GM23248 (cell line): Measurements from ENCODE around the gene AKAP9. TPM values are rescaled to one million over a fixed set of nuclear protein-coding genes. Genes with fewer than 3 reads are reported as not detected.

Experiments used
- DNase-seq: peaks from one replicate; pipeline ENCODE4 v3.0.0-alpha.2; 2015
- H2AFZ ChIP-seq: fragments of 200-600 bp; sonication (generic); 2 replicates; pipeline ENCODE4 v1.6.1; 2016; ENCODE audit warnings: antibody characterized with exemption
- H3F3A ChIP-seq: fragments of 200-600 bp; sonication (generic); 2 replicates; pipeline ENCODE4 v1.6.1; 2016; ENCODE audit warnings: mild to moderate bottlenecking, antibody characterized with exemption, mixed run types; ENCODE audit not compliant: insufficient read depth
- H3K27ac ChIP-seq: fragments of 200-600 bp; sonication (generic); 2 replicates; pipeline ENCODE4 v1.5.1; 2016; ENCODE audit warnings: mild to moderate bottlenecking
- H3K27me3 ChIP-seq: fragments of 200-600 bp; sonication (generic); replicated peaks from 2 replicates; pipeline ENCODE4 v1.6.1; 2016; ENCODE audit warnings: mild to moderate bottlenecking; ENCODE audit not compliant: insufficient read depth
- H3K36me3 ChIP-seq: fragments of 200-600 bp; sonication (generic); 2 replicates; pipeline ENCODE4 v1.6.1; 2016; ENCODE audit warnings: low read depth, mild to moderate bottlenecking
- H3K4me1 ChIP-seq: fragments of 200-600 bp; sonication (generic); 2 replicates; pipeline ENCODE4 v1.6.1; 2016; ENCODE audit warnings: mild to moderate bottlenecking; ENCODE audit not compliant: insufficient read depth
- H3K4me2 ChIP-seq: fragments of 200-600 bp; sonication (generic); one replicate; pipeline ENCODE4 v1.6.1; 2016; ENCODE audit warnings: mild to moderate bottlenecking; ENCODE audit not compliant: unreplicated experiment
- H3K4me3 ChIP-seq: fragments of 200-600 bp; sonication (generic); 2 replicates; pipeline ENCODE4 v1.5.1; 2016; ENCODE audit warnings: mild to moderate bottlenecking
- H3K79me2 ChIP-seq: fragments of 200-600 bp; sonication (generic); 2 replicates; pipeline ENCODE4 v1.6.1; 2016; ENCODE audit warnings: mild to moderate bottlenecking; ENCODE audit not compliant: insufficient read depth
- H3K9ac ChIP-seq: fragments of 200-600 bp; sonication (generic); 2 replicates; pipeline ENCODE4 v1.6.1; 2016; ENCODE audit warnings: mild to moderate bottlenecking
- H3K9me2 ChIP-seq: fragments of 200-600 bp; sonication (generic); 2 replicates; pipeline ENCODE4 v1.6.1; 2016; ENCODE audit warnings: mixed run types, mild to moderate bottlenecking, moderate library complexity; ENCODE audit not compliant: insufficient read depth
- H3K9me3 ChIP-seq: fragments of 200-600 bp; sonication (generic); one replicate; pipeline ENCODE4 v1.6.1; 2017; ENCODE audit warnings: low read depth
- H4K20me1 ChIP-seq: fragments of 200-600 bp; sonication (generic); 2 replicates; pipeline ENCODE4 v1.6.0; 2016; ENCODE audit not compliant: insufficient read depth
- EZH2 ChIP-seq: fragments of 200-600 bp; sonication (generic); IDR thresholded peaks from 2 replicates; pipeline ENCODE4 v1.6.1; 2018; ENCODE audit warnings: antibody characterized with exemption, mild to moderate bottlenecking; ENCODE audit not compliant: insufficient read depth, poor library complexity, severe bottlenecking
- EZH2phosphoT487 ChIP-seq: fragments of 200-600 bp; sonication (generic); IDR thresholded peaks from 2 replicates; pipeline ENCODE4 v1.6.1; 2018; ENCODE audit warnings: antibody characterized with exemption, moderate library complexity, mild to moderate bottlenecking, low read depth; ENCODE audit not compliant: insufficient read depth
- WGBS, 2 experiments: methylation state at CpG; one replicate each; pipeline ENCODE4 v1.1.6; 2015 to 2017; ENCODE audit warnings: low lambda C conversion rate in 2 of 2, low coverage in 1 of 2; ENCODE audit errors: missing lambda C conversion rate in 2 of 2; 5-methylcytosine and 5-hydroxymethylcytosine counted together
- in situ Hi-C: fragments of 300-500 bp; cut with MboI; formaldehyde crosslinking; loops from 2 replicates; pipeline ENCODE4 v1.15.0; 2020
- polyA plus RNA-seq: library from polyadenylated mRNA; unstranded; fragments of >200 nt; fragmentation: Nextera tagmentation; extraction: Ambion mirVana; gene quantifications from 2 replicates; pipeline ENCODE4 v1.2.1, GENCODE V29; 2016
- total RNA-seq: library from RNA; depleted of rRNA; stranded (reverse); fragments of >200 nt; shearing (Covaris generic); gene quantifications from 2 replicates; pipeline ENCODE4 v1.2.3, GENCODE V29; 2014

The AKAP9 gene
- total and polyA plus RNA-seq, 2 experiments from 2014 or later: 24.1 to 38.8 TPM

DNA sequence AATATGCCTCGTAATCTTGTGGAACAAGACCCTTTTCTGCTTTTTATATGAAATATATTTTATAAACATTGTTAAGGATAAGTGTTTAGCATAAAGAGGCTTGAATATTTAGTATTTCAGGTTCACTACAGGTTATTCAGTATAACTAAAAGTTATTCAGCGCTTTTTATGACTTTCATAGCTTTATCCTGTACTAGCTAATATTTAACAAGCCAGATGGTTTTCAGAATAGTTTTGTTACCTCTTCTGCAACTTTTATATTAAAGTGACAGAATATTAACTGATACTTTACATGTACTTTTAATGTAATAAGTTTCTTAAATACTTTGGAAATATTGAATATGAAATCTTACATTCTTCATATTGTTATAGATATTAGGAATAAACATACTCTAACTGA is 118.2 kb downstream of the AKAP9 start:
- Histone ChIP-seq H3K4me2 (no peak overlapping the region), H3K4me1 (no peaks in the 10 kb centered on the region; the same call in 1 of the 2 replicates), H4K20me1 (no peaks in the 10 kb centered on the region), H3F3A (no peaks in the 10 kb centered on the region; the same call in 1 of the 2 replicates), H3K9me2 (no peaks in the 10 kb centered on the region), H3K9ac (no peak overlapping the region), H3K27ac (no peak overlapping the region), H3K36me3 (no peaks in the 10 kb centered on the region; the same call in 1 of the 2 replicates), H3K79me2 (no peaks in the 10 kb centered on the region), H3K27me3 (no peaks in the 10 kb centered on the region), H2AFZ (no peak overlapping the region), H3K4me3 (no peak overlapping the region), H3K9me3 (no peaks in the 10 kb centered on the region)
- DNase-seq: no peak
- 97 to 98% methylated on average over 2 of the region's 2 CpGs for WGBS, 2 experiments
- in situ Hi-C loops: no loop called here
- TF ChIP-seq EZH2phosphoT487: no peak
- no peak for TF ChIP-seq EZH2

DNA sequence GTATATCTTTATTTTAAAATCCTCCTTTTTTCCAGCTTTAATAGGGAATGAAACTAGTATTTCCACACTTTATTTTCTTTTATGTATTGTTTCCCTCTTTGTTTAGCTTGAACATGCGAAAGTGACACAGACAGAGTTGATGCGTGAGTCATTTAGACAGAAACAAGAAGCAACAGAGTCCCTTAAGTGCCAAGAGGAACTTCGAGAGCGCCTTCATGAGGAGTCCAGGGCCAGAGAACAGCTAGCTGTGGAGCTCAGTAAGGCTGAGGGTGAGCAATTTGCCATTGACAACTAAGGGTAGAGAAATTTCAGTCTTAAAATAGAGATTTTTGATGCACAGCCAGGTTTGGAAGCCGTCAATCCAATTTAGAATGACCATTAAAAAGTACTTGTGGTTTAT is 120.5 kb downstream of the AKAP9 start:
- Histone ChIP-seq H3K27ac (no peak overlapping the region), H3K36me3 (peaks cover under 1% of the 10 kb centered on the region; the same call in 1 of the 2 replicates), H4K20me1 (no peaks in the 10 kb centered on the region), H3K27me3 (no peaks in the 10 kb centered on the region), H3K9ac (no peak overlapping the region), H3K79me2 (no peaks in the 10 kb centered on the region), H3K4me1 (no peaks in the 10 kb centered on the region; the same call in 1 of the 2 replicates), H3K4me3 (no peak overlapping the region), H3K9me3 (no peaks in the 10 kb centered on the region), H3F3A (no peaks in the 10 kb centered on the region; the same call in 1 of the 2 replicates), H3K9me2 (no peaks in the 10 kb centered on the region), H2AFZ (no peak overlapping the region), H3K4me2 (no peak overlapping the region)
- in situ Hi-C loops: no loop called here
- TF ChIP-seq EZH2: no peak
- TF ChIP-seq EZH2phosphoT487: no peak
- 96 to 97% methylated on average over 5 of the region's 5 CpGs for WGBS, 2 experiments
- no peak for DNase-seq

DNA sequence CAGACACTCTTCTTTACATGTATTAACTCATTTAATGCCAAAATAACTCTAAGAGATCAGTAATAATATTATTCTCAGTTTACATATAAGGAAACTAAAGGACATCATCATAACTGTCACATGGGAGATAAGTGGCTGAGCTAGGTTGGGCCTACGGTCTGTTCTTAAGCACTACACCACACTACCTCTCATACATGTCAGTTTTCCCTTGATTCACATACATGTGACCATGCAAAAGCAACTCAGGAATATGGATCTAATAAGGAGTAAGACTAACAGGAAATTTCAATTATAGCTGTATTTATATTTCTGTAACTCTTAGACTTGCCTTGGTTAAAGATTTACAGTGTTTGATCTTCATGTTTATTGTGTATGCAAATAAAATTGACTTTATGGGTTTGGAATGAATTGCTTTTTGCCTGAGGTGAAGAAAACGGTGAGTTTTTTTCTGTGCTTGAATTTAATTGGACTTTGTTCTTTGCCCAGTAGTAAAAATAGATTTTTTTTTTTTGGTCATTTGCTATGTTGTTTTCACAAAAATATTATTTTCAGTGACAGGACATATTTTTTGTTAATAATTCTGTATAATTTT is 123.9 kb downstream of the AKAP9 start:
- H2AFZ ChIP-seq: no peak overlapping the region
- H4K20me1 ChIP-seq: no peaks in the 10 kb centered on the region
- no peaks in the 10 kb centered on the region for H3K27me3 ChIP-seq
- WGBS, 2 experiments: 66 to 71% methylated on average over 2 of the region's 2 CpGs
- no peak overlapping the region for H3K4me2 ChIP-seq
- H3K4me3 ChIP-seq: no peak overlapping the region
- H3F3A ChIP-seq: no peaks in the 10 kb centered on the region; the same call in 1 of the 2 replicates
- H3K79me2 ChIP-seq: no peaks in the 10 kb centered on the region
- H3K27ac ChIP-seq: no peak overlapping the region
- H3K4me1 ChIP-seq: no peaks in the 10 kb centered on the region
- no peaks in the 10 kb centered on the region for H3K9me2 ChIP-seq
- TF ChIP-seq EZH2phosphoT487 (no peak), EZH2 (no peak)
- peaks cover 16% of the 10 kb centered on the region for H3K36me3 ChIP-seq
- no peak for DNase-seq
- no peaks in the 10 kb centered on the region for H3K9me3 ChIP-seq
- in situ Hi-C loops: no loop called here
- H3K9ac ChIP-seq: no peak overlapping the region

DNA sequence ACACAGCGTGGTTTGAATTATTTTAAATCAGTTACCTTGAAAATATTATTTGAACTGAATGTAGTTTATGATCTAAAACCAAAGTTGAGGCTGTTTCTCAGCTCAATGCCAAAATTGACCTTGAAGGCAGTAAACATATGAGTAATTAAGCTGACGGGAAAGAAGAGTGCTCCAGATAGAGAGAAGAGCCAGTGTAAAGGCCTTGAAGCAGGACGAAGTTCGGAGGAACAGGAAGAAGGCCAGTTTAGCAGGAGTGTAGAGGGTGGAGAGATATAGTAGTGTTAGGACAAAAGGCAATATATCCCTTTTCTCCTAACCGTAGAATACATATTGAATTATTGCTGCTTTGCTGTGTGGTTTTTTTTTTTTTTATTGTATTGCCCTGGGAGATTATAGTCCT is 130.4 kb downstream of the AKAP9 start:
- Histone ChIP-seq H3K9me3 (no peaks in the 10 kb centered on the region), H3K9ac (no peak overlapping the region), H3K4me2 (no peak overlapping the region), H4K20me1 (no peaks in the 10 kb centered on the region), H3K4me1 (no peaks in the 10 kb centered on the region), H3K4me3 (no peak overlapping the region), H3K79me2 (no peaks in the 10 kb centered on the region), H3K36me3 (peaks cover 16% of the 10 kb centered on the region), H3K27me3 (no peaks in the 10 kb centered on the region), H3K27ac (no peak overlapping the region), H3K9me2 (no peaks in the 10 kb centered on the region), H3F3A (0 out of 2 replicates have a peak, but pooled peaks cover 5% of the 10 kb centered on the region), H2AFZ (no peak overlapping the region)
- WGBS, 2 experiments: 78 to 82% methylated on average over 5 of the region's 5 CpGs
- in situ Hi-C loops: no loop called here
- no peak for TF ChIP-seq EZH2phosphoT487
- no peak for TF ChIP-seq EZH2
- DNase-seq: no peak
